Suprapubic skin (tissue), 4 donors: ENCODE results near the gene JADE2. TPM values are rescaled to one million over a fixed set of nuclear protein-coding genes. Genes with fewer than 3 reads are reported as not detected.

ENCODE experiments used
- DNase-seq, 2 donors: peaks; one replicate each; pipeline ENCODE4 v3.0.0-alpha.2; 2019; ENCODE audit warnings: low spot score in 2 of 2
- H3K27ac ChIP-seq: fragments of 200-600 bp; sonication (generic); one replicate; pipeline ENCODE4 v1.5.1; 2019
- H3K27me3 ChIP-seq: fragments of 200-600 bp; sonication (generic); one replicate; pipeline ENCODE4 v1.5.1; 2019
- H3K36me3 ChIP-seq: fragments of 200-600 bp; sonication (generic); one replicate; pipeline ENCODE4 v1.5.1; 2019
- H3K4me1 ChIP-seq: fragments of 200-600 bp; sonication (generic); one replicate; pipeline ENCODE4 v1.5.1; 2019
- H3K4me3 ChIP-seq: fragments of 200-600 bp; sonication (generic); one replicate; pipeline ENCODE4 v1.5.1; 2019; ENCODE audit warnings: mild to moderate bottlenecking
- H3K9me3 ChIP-seq: fragments of 200-600 bp; sonication (generic); one replicate; pipeline ENCODE4 v1.5.1; 2019
- EP300 ChIP-seq: sonication (generic); formaldehyde crosslinking; IDR thresholded peaks from one replicate; pipeline ENCODE4 v1.6.1; 2017; ENCODE audit warnings: antibody characterized with exemption
- POLR2A ChIP-seq, 2 donors: fragments of 450-650 bp; IDR thresholded peaks; one replicate each; pipeline ENCODE4 v1.6.1; 2017; ENCODE audit warnings: antibody characterized with exemption in 2 of 2, mild to moderate bottlenecking in 2 of 2, moderate library complexity in 2 of 2
- POLR2AphosphoS5 ChIP-seq, 3 donors: sonication (generic); formaldehyde crosslinking; IDR thresholded peaks; one replicate each; pipeline ENCODE4 v1.6.1; 2017; ENCODE audit warnings: antibody characterized with exemption in 3 of 3
- WGBS: methylation state at CpG from one replicate; pipeline ENCODE4 v1.1.5; 2018; 5-methylcytosine and 5-hydroxymethylcytosine counted together
- total RNA-seq, 4 donors: library from RNA; depleted of rRNA; stranded (reverse); fragments of >200 nt; gene quantifications; one replicate each; pipeline ENCODE4 v1.1.0, GENCODE V29; 2016
- TF ChIP-seq, protein P1 (sequence below), 2 donors: fragments of 200-600 bp in 1 of 2; fragments of 450-650 bp in 1 of 2; sonication (generic) in 1 of 2; IDR thresholded peaks; one replicate each; pipeline ENCODE4 v1.5.1; 2016 to 2019; ENCODE audit warnings: antibody characterized with exemption in 2 of 2, mild to moderate bottlenecking in 1 of 2, moderate library complexity in 1 of 2

The JADE2 gene
- total RNA-seq, 4 donors from 2014 or later, result 31.4 to 62.1 (median 56.6) TPM

- H3K9me3 ChIP-seq, result no peaks in the 10 kb centered on the region
- peaks cover 75% of the 10 kb centered on the region for H3K36me3 ChIP-seq
- no peak for DNase-seq
- TF ChIP-seq EP300, result no peak
- no peak overlapping the region for H3K27ac ChIP-seq
- H3K4me1 ChIP-seq, result peaks cover 25% of the 10 kb centered on the region
- H3K4me3 ChIP-seq, result no peak overlapping the region
- H3K27me3 ChIP-seq, result no peaks in the 10 kb centered on the region
- 86% methylated on average over 4 of the region's 10 CpGs for WGBS
These were observed 51.7 kb downstream of the JADE2 start for GRCh38 chr5:134577022-134577795.

DNA sequence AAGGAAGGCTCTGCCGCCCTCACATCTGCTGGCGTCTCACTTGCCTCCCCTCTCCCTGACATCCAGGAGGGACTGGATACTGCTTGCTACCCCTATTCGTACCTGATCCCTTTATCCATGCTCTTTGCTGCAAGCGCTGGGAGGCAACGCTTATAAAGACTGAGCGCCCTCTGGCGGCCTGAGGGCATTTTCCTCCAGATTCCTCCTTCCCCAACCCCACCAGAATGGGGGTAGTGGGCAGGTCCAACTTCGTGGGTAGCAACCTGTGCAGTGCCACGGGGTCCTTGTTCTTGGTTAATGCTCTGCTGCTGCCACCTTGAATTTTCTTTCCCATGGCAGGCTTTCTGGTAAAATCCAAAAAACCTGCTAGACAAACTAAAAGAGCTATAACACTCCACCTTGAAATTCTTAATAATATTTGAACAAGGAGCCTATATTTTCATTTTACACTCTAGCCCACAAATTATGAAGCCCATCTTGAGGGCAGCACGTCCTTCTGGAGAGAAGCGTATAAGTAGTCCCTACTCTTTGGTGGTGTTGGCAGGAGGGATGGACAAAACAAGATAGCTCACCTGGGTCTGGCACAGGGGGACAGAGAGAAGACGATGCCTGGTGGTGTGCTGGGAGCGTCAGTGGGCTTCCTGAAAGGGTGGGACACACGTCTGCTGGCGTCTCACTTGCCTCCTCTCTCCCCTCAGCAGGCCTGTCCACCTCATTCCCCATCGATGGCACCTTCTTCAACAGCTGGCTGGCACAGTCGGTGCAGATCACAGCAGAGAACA, 52.5 kb downstream of the JADE2 start:
- Histone ChIP-seq H3K9me3 (no peaks in the 10 kb centered on the region), H3K27me3 (no peaks in the 10 kb centered on the region), H3K4me1 (peaks cover 25% of the 10 kb centered on the region), H3K36me3 (peaks cover 68% of the 10 kb centered on the region), H3K27ac (no peak overlapping the region), H3K4me3 (no peak overlapping the region)
- 40% methylated on average over 14 of the region's 17 CpGs for WGBS
- no peak for TF ChIP-seq EP300
- TF ChIP-seq, protein P1, sequence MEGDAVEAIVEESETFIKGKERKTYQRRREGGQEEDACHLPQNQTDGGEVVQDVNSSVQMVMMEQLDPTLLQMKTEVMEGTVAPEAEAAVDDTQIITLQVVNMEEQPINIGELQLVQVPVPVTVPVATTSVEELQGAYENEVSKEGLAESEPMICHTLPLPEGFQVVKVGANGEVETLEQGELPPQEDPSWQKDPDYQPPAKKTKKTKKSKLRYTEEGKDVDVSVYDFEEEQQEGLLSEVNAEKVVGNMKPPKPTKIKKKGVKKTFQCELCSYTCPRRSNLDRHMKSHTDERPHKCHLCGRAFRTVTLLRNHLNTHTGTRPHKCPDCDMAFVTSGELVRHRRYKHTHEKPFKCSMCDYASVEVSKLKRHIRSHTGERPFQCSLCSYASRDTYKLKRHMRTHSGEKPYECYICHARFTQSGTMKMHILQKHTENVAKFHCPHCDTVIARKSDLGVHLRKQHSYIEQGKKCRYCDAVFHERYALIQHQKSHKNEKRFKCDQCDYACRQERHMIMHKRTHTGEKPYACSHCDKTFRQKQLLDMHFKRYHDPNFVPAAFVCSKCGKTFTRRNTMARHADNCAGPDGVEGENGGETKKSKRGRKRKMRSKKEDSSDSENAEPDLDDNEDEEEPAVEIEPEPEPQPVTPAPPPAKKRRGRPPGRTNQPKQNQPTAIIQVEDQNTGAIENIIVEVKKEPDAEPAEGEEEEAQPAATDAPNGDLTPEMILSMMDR (IDR thresholded peaks at IDR 0.05), result peak; percentile 62 to 66
- DNase-seq, result peak in 1 of 2 donors; percentile 84

- no peak overlapping the region for H3K27ac ChIP-seq
- WGBS, result 91% methylated on average over 14 of the region's 32 CpGs
- DNase-seq, result no peak
- H3K36me3 ChIP-seq, result peaks cover 60% of the 10 kb centered on the region
- H3K4me3 ChIP-seq, result no peak overlapping the region
- no peak for TF ChIP-seq POLR2AphosphoS5 (IDR thresholded peaks at IDR 0.05)
- TF ChIP-seq EP300, result no peak
- TF ChIP-seq POLR2A (IDR thresholded peaks at IDR 0.05), result no peak
- TF ChIP-seq, protein P1 (IDR thresholded peaks at IDR 0.05), result no peak
- no peaks in the 10 kb centered on the region for H3K27me3 ChIP-seq
- no peaks in the 10 kb centered on the region for H3K9me3 ChIP-seq
- peaks cover 25% of the 10 kb centered on the region for H3K4me1 ChIP-seq
These were observed 53.3 kb downstream of the JADE2 start for GRCh38 chr5:134578578-134579283.

- H3K27me3 ChIP-seq, result no peaks in the 10 kb centered on the region
- DNase-seq, result peak in 1 of 2 donors; percentile 33
- peaks cover 54% of the 10 kb centered on the region for H3K36me3 ChIP-seq
- TF ChIP-seq POLR2A (IDR thresholded peaks at IDR 0.05) (no peak), EP300 (no peak), POLR2AphosphoS5 (IDR thresholded peaks at IDR 0.05) (no peak)
- TF ChIP-seq, protein P1 (IDR thresholded peaks at IDR 0.05), result no peak
- H3K27ac ChIP-seq, result no peak overlapping the region
- peaks cover 25% of the 10 kb centered on the region for H3K4me1 ChIP-seq
- WGBS, result 96% methylated on average over 12 of the region's 13 CpGs
- no peak overlapping the region for H3K4me3 ChIP-seq
- no peaks in the 10 kb centered on the region for H3K9me3 ChIP-seq
These were observed 53.9 kb downstream of the JADE2 start for GRCh38 chr5:134579284-134579771.

- DNase-seq, result peak; percentile 37 to 55
- peaks cover 25% of the 10 kb centered on the region for H3K4me1 ChIP-seq
These were observed 54.6 kb downstream of the JADE2 start for GRCh38 chr5:134580001-134580460.

More at GRCh38 chr5:134580001-134580460, 54.6 kb downstream of the JADE2 start:
- TF ChIP-seq EP300 (no peak), POLR2A (IDR thresholded peaks at IDR 0.05) (no peak)
- H3K9me3 ChIP-seq, result no peaks in the 10 kb centered on the region
- H3K36me3 ChIP-seq, result peaks cover 47% of the 10 kb centered on the region
- H3K27ac ChIP-seq, result no peak overlapping the region
- no peaks in the 10 kb centered on the region for H3K27me3 ChIP-seq
- no peak overlapping the region for H3K4me3 ChIP-seq
- 59% methylated on average over 14 of the region's 14 CpGs for WGBS
